Spleen (tissue), 7 donors: ENCODE data around the gene SSB.

Experiments used
- POLR2A ChIP-seq, 3 donors: fragments of 450-650 bp; IDR thresholded peaks; one replicate each; pipeline ENCODE4 v1.5.1; 2017; ENCODE audit warnings: antibody characterized with exemption in 3 of 3, mild to moderate bottlenecking in 1 of 3
- POLR2AphosphoS5 ChIP-seq, 3 donors: sonication (generic); formaldehyde crosslinking; IDR thresholded peaks; one replicate each; pipeline ENCODE4 v1.5.1; 2017; ENCODE audit warnings: antibody characterized with exemption in 3 of 3
- TF ChIP-seq, protein P1 (sequence below), 11 experiments: fragments of 200-600 bp in 7 of 11; fragments of 450-650 bp in 4 of 11; sonication (generic) in 4 of 11; IDR thresholded peaks in 8 of 11; conservative IDR thresholded peaks in 3 of 11; 1 replicate in 7 of 11; 2 replicates in 4 of 11; pipeline versions ENCODE4 v1.4.0 to v1.8.0; 2016 to 2021; ENCODE audit warnings: antibody characterized with exemption in 11 of 11, inconsistent platforms in 4 of 11, mild to moderate bottlenecking in 1 of 11
- donor health status: DM: no; HTN: no; CAD: no; lungs with moderate emphysema.
- donor health status: DM: no; HTN: no; CAD: no.
- donor health status: DM: no; HTN: no; CAD: no.

DNA sequence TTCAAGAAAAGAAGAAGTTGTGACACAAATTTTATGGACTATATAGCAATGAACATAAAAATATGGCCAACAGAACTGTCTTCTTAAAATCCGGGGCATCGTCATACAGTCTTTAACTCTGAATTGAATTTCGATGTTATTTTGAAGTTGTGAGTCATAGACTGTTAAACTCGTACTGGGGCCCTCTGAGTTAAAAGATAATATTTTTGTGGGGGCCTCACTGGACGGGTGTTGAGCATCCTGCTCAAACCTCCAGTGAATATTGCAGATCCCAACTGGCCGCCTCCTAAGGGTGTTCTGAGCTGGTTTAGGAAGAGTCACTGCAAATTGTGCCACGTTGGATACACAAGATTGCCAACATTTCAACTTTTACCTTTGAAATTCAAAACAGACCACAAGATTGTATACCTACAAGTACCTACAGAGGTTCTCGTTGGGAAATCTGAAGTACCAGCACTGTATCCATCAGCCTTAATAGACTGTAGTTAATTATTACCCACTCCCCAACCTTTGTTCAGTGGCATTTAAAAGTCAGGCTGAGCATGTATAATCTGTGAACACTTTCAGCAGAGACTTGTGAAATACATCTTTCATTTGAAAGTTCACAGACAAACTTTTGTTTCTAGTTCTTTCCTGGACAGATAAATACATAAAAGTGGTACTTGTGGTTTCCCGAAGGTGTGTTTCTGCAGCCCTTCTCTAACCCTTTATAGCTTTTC, 37.3 kb upstream of the SSB start:
- TF ChIP-seq, protein P1, sequence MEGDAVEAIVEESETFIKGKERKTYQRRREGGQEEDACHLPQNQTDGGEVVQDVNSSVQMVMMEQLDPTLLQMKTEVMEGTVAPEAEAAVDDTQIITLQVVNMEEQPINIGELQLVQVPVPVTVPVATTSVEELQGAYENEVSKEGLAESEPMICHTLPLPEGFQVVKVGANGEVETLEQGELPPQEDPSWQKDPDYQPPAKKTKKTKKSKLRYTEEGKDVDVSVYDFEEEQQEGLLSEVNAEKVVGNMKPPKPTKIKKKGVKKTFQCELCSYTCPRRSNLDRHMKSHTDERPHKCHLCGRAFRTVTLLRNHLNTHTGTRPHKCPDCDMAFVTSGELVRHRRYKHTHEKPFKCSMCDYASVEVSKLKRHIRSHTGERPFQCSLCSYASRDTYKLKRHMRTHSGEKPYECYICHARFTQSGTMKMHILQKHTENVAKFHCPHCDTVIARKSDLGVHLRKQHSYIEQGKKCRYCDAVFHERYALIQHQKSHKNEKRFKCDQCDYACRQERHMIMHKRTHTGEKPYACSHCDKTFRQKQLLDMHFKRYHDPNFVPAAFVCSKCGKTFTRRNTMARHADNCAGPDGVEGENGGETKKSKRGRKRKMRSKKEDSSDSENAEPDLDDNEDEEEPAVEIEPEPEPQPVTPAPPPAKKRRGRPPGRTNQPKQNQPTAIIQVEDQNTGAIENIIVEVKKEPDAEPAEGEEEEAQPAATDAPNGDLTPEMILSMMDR (IDR thresholded peaks at IDR 0.05 in 8 of 11, conservative IDR thresholded peaks at IDR 0.05 in 3 of 11), result no peak
- TF ChIP-seq POLR2AphosphoS5 (IDR thresholded peaks at IDR 0.05) (no peak), POLR2A (IDR thresholded peaks at IDR 0.05) (no peak)
